CD4-positive, alpha-beta T cell (primary cell): Measurements from ENCODE around the gene NR1H2. TPM values are rescaled to one million over a fixed set of nuclear protein-coding genes. Genes with fewer than 3 reads are reported as not detected.

Experiments
- ATAC-seq: fragments of 200-7000 bp; cut with Tn5 transposase; one replicate; pipeline ENCODE4 v1.10.0; 2022; ENCODE audit warnings: mild to moderate bottlenecking; ENCODE audit not compliant: poor library complexity
- CTCF ChIA-PET: fragments of 350-600 bp; sonication (Branson Sonifier 250); formaldehyde crosslinking; loops from one replicate; lab custom pipeline; 2021; ENCODE audit warnings: antibody characterized with exemption, inconsistent platforms; lab: Charles Lee
- POLR2A ChIA-PET: fragments of 350-600 bp; sonication (Branson Sonifier 250); formaldehyde crosslinking; loops from one replicate; lab custom pipeline; 2021; ENCODE audit warnings: antibody characterized with exemption, inconsistent platforms; lab: Charles Lee
- DNase-seq, 14 experiments: peaks; one replicate each; pipeline ENCODE4 v3.0.0-alpha.2; 2013 to 2020; ENCODE audit warnings: mixed read lengths in 2 of 14
- H3K27ac ChIP-seq, 2 donors: one replicate each; pipeline versions ENCODE4 v1.5.1 to v1.7.0; 2013; ENCODE audit warnings: low read length in 2 of 2, low read depth in 1 of 2, mild to moderate bottlenecking in 1 of 2
- H3K27me3 ChIP-seq, 2 experiments: 1 replicate in 1 of 2; 2 replicates in 1 of 2; pipeline versions ENCODE4 v1.6.1 to v1.7.0; 2013; ENCODE audit warnings: low read length in 2 of 2, control low read depth in 1 of 2, mild to moderate bottlenecking in 1 of 2, moderate library complexity in 1 of 2; ENCODE audit not compliant: insufficient read depth in 2 of 2, control insufficient read depth in 1 of 2
- H3K36me3 ChIP-seq: one replicate; pipeline ENCODE4 v1.6.1; 2013; ENCODE audit warnings: low read length, control low read depth; ENCODE audit not compliant: insufficient read depth
- H3K4me1 ChIP-seq: one replicate; pipeline ENCODE4 v1.6.1; 2013; ENCODE audit warnings: low read length, control low read depth; ENCODE audit not compliant: insufficient read depth
- H3K4me3 ChIP-seq: one replicate; pipeline ENCODE4 v1.5.1; 2013; ENCODE audit warnings: mild to moderate bottlenecking, low read length, moderate library complexity
- H3K9me3 ChIP-seq, 2 experiments: 1 replicate in 1 of 2; 2 replicates in 1 of 2; pipeline versions ENCODE4 v1.6.1 to v1.7.0; 2013; ENCODE audit warnings: low read length in 2 of 2, mild to moderate bottlenecking in 2 of 2, control low read depth in 1 of 2, moderate library complexity in 1 of 2; ENCODE audit not compliant: control insufficient read depth in 1 of 2, insufficient read depth in 1 of 2
- H3K27ac Mint-ChIP-seq: one replicate; pipeline ENCODE4 v1.8.0; 2020; ENCODE audit warnings: mixed read lengths
- H3K27me3 Mint-ChIP-seq: one replicate; pipeline ENCODE4 v1.8.0; 2021; ENCODE audit warnings: mixed read lengths
- H3K36me3 Mint-ChIP-seq: one replicate; pipeline ENCODE4 v1.8.0; 2021; ENCODE audit warnings: low read depth, mixed read lengths
- H3K4me1 Mint-ChIP-seq: one replicate; pipeline ENCODE4 v1.8.0; 2021; ENCODE audit warnings: low read depth, mixed read lengths
- H3K4me3 Mint-ChIP-seq: one replicate; pipeline ENCODE4 v1.8.0; 2020; ENCODE audit warnings: mild to moderate bottlenecking, mixed read lengths
- H3K9me3 Mint-ChIP-seq: one replicate; pipeline ENCODE4 v1.8.0; 2020; ENCODE audit warnings: mixed read lengths
- intact Hi-C, 2 experiments: fragments of 100-400 bp; cut with DNase I in 1 of 2; cut with micrococcal nuclease in 1 of 2; formaldehyde crosslinking; loops; one replicate each; pipeline versions ENCODE4 v1.15.1 to v1.9.0; 2023 to 2025; cut with DNase I, micrococcal nuclease
- total RNA-seq, 174 experiments: library from RNA in 2 of 174; stranded (reverse) in 2 of 174; gene quantifications; one replicate each; pipeline ENCODE4 v1.2.3 and lab custom pipeline; 2021 to 2026
- TF ChIP-seq, protein P1 (sequence below): fragments of 200-600 bp; IDR thresholded peaks from one replicate; pipeline ENCODE4 v1.8.0; 2022; ENCODE audit warnings: antibody characterized with exemption, mild to moderate bottlenecking

The NR1H2 gene
- total RNA-seq, 2 experiments from 2014 or later, result 261 to 265 TPM

DNA sequence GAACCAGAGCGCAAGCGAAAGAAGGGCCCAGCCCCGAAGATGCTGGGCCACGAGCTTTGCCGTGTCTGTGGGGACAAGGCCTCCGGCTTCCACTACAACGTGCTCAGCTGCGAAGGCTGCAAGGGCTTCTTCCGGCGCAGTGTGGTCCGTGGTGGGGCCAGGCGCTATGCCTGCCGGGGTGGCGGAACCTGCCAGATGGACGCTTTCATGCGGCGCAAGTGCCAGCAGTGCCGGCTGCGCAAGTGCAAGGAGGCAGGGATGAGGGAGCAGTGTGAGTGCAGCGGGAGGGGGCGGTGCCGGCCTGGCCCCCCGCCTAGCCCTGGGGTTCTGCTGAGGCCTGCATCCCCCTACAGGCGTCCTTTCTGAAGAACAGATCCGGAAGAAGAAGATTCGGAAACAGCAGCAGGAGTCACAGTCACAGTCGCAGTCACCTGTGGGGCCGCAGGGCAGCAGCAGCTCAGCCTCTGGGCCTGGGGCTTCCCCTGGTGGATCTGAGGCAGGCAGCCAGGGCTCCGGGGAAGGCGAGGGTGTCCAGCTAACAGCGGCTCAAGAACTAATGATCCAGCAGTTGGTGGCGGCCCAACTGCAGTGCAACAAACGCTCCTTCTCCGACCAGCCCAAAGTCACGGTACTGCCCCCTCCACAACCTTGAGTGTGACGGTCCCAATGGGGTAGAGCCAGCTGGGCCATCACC lies 2.1 kb downstream of the NR1H2 start:
- Histone ChIP-seq H3K27me3 (no peaks in the 10 kb centered on the region), H3K36me3 (peaks cover 58% of the 10 kb centered on the region), H3K27ac (no peak overlapping the region), H3K4me3 (no peak overlapping the region), H3K9me3 (no peaks in the 10 kb centered on the region), H3K4me1 (peaks cover 25% of the 10 kb centered on the region)
- ATAC-seq (no peak), DNase-seq (peak in 1 of 14 experiments; percentile 40)
- ChIA-PET POLR2A (interaction anchor here (0.5 kb wide), 1 partner anchor 99 kb away, joined by 3 read pairs; no protein-coding TSS in a partner anchor), CTCF (no interaction called here)
- TF ChIP-seq, protein P1, sequence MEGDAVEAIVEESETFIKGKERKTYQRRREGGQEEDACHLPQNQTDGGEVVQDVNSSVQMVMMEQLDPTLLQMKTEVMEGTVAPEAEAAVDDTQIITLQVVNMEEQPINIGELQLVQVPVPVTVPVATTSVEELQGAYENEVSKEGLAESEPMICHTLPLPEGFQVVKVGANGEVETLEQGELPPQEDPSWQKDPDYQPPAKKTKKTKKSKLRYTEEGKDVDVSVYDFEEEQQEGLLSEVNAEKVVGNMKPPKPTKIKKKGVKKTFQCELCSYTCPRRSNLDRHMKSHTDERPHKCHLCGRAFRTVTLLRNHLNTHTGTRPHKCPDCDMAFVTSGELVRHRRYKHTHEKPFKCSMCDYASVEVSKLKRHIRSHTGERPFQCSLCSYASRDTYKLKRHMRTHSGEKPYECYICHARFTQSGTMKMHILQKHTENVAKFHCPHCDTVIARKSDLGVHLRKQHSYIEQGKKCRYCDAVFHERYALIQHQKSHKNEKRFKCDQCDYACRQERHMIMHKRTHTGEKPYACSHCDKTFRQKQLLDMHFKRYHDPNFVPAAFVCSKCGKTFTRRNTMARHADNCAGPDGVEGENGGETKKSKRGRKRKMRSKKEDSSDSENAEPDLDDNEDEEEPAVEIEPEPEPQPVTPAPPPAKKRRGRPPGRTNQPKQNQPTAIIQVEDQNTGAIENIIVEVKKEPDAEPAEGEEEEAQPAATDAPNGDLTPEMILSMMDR, result no peak
- H3K27ac Mint-ChIP-seq, result peak overlapping the region; percentile 99
- no peaks in the 10 kb centered on the region for H3K27me3 Mint-ChIP-seq
- intact Hi-C loops, result no loop called here
- H3K36me3 Mint-ChIP-seq, result peaks cover 66% of the 10 kb centered on the region
- H3K4me1 Mint-ChIP-seq, result peaks cover 24% of the 10 kb centered on the region
- peak overlapping the region; percentile 98 for H3K4me3 Mint-ChIP-seq
- H3K9me3 Mint-ChIP-seq, result no peaks in the 10 kb centered on the region

DNA sequence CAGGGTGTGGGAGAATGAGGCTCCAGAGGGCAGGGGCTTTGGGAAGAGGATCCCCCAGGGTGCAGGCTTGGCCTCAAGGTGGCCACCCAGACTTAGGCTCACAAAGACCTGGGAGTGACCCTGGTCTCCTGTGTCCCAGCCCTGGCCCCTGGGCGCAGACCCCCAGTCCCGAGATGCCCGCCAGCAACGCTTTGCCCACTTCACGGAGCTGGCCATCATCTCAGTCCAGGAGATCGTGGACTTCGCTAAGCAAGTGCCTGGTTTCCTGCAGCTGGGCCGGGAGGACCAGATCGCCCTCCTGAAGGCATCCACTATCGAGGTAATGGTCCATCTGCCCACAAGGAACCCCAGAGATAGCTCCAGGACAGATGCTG lies 2.6 kb downstream of the NR1H2 start:
- DNase-seq (no peak), ATAC-seq (no peak)
- H3K27ac ChIP-seq, result no peak overlapping the region
- ChIA-PET CTCF (no interaction called here), POLR2A (interaction anchor here (0.5 kb wide), 1 partner anchor 98 kb away, joined by 3 read pairs; no protein-coding TSS in a partner anchor)
- Mint-ChIP-seq H3K4me3 (peak overlapping the region; percentile 27), H3K36me3 (peaks cover 71% of the 10 kb centered on the region), H3K27me3 (peaks cover 5% of the 10 kb centered on the region), H3K4me1 (peaks cover 29% of the 10 kb centered on the region), H3K9me3 (no peaks in the 10 kb centered on the region), H3K27ac (peak overlapping the region; percentile 9)
- no peaks in the 10 kb centered on the region for H3K27me3 ChIP-seq
- no peaks in the 10 kb centered on the region for H3K9me3 ChIP-seq
- H3K4me3 ChIP-seq, result no peak overlapping the region
- intact Hi-C loops, result no loop called here
- H3K4me1 ChIP-seq, result peaks cover 30% of the 10 kb centered on the region
- H3K36me3 ChIP-seq, result peaks cover 58% of the 10 kb centered on the region
- TF ChIP-seq, protein P1, result no peak

DNA sequence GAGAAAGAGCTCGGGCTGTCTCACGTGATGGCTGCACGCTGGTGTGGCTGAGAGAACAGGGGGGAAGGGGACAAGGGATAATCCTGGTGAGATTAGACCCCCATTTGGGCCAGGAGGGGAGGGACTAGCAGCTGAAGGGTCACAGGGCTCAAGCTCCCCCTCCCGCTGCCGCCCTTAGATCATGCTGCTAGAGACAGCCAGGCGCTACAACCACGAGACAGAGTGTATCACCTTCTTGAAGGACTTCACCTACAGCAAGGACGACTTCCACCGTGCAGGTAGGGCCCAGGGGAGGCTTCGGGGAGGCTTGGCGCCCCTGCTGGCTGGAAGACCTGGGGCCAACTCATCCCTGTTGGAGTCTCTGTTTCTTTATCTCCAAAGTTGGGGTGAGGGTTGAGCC lies 3.3 kb downstream of the NR1H2 start:
- H3K27ac ChIP-seq, result no peak overlapping the region
- H3K9me3 Mint-ChIP-seq, result no peaks in the 10 kb centered on the region
- ATAC-seq (no peak), DNase-seq (peak in 1 of 14 experiments; percentile 27)
- H3K27me3 ChIP-seq, result no peaks in the 10 kb centered on the region
- H3K4me1 ChIP-seq, result peaks cover 32% of the 10 kb centered on the region
- intact Hi-C loops, result no loop called here
- H3K4me1 Mint-ChIP-seq, result peaks cover 37% of the 10 kb centered on the region
- H3K9me3 ChIP-seq, result no peaks in the 10 kb centered on the region
- TF ChIP-seq, protein P1, result no peak
- no peak overlapping the region for H3K4me3 ChIP-seq
- H3K4me3 Mint-ChIP-seq, result no peak overlapping the region
- CTCF ChIA-PET, result no interaction called here
- peaks cover 6% of the 10 kb centered on the region for H3K27me3 Mint-ChIP-seq
- POLR2A ChIA-PET, result no interaction called here
- peaks cover 78% of the 10 kb centered on the region for H3K36me3 Mint-ChIP-seq
- peak overlapping the region; percentile 35 for H3K27ac Mint-ChIP-seq
- H3K36me3 ChIP-seq, result peaks cover 58% of the 10 kb centered on the region
